ENCODE data around the gene OLIG2. TPM values are rescaled to one million over a fixed set of nuclear protein-coding genes. Genes with fewer than 3 reads are reported as not detected.

OLIG2 gene
- total and polyA plus RNA-seq, 2 experiments from 2014 or later, result 0.15 to 1.4 TPM

DNA sequence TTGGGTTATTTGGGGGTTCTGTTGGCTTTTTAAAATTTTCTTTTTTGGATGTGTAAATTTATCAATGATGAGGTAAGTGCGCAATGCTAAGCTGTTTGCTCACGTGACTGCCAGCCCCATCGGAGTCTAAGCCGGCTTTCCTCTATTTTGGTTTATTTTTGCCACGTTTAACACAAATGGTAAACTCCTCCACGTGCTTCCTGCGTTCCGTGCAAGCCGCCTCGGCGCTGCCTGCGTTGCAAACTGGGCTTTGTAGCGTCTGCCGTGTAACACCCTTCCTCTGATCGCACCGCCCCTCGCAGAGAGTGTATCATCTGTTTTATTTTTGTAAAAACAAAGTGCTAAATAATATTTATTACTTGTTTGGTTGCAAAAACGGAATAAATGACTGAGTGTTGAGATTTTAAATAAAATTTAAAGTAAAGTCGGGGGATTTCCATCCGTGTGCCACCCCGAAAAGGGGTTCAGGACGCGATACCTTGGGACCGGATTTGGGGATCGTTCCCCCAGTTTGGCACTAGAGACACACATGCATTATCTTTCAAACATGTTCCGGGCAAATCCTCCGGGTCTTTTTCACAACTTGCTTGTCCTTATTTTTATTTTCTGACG lies 3.1 kb downstream of the OLIG2 start:
- Mint-ChIP-seq H3K4me3 (peak overlapping the region; percentile 53), H3K27ac (no peak overlapping the region), H3K4me1 (peaks cover 33% of the 10 kb centered on the region), H3K9me3 (peaks cover 3% of the 10 kb centered on the region; the same call in 2 of the 3 replicates), H3K27me3 (ENCODE audit: insufficient read depth, low read depth, poor library complexity) (peaks cover 94% of the 10 kb centered on the region), H3K36me3 (ENCODE audit: low read depth) (no peaks in the 10 kb centered on the region; the same call in 1 of the 3 replicates)
- peak; percentile 46 for DNase-seq (ENCODE audit: low spot score)
- H3K4me3 ChIP-seq, result peak overlapping the region; percentile 64
- H3K27ac ChIP-seq (ENCODE audit: low read depth), result no peak overlapping the region
- H3K4me1 ChIP-seq (ENCODE audit: insufficient read depth), result peaks cover 48% of the 10 kb centered on the region
- H3F3A ChIP-seq (replicated peaks; ENCODE audit: low read depth), result no peaks in the 10 kb centered on the region
- peaks cover 98% of the 10 kb centered on the region for H3K27me3 ChIP-seq (ENCODE audit: insufficient read depth)
- no peak for TF ChIP-seq STAT1 (IDR thresholded peaks at IDR 0.05; ENCODE audit: unreplicated experiment)
- peak; percentile 92 for TF ChIP-seq EZH2 (IDR thresholded peaks at IDR 0.05; ENCODE audit: low read depth, unreplicated experiment)
- TF ChIP-seq, protein P1, sequence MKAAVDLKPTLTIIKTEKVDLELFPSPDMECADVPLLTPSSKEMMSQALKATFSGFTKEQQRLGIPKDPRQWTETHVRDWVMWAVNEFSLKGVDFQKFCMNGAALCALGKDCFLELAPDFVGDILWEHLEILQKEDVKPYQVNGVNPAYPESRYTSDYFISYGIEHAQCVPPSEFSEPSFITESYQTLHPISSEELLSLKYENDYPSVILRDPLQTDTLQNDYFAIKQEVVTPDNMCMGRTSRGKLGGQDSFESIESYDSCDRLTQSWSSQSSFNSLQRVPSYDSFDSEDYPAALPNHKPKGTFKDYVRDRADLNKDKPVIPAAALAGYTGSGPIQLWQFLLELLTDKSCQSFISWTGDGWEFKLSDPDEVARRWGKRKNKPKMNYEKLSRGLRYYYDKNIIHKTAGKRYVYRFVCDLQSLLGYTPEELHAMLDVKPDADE (IDR thresholded peaks at IDR 0.05), result no peak
- no peak for TF ChIP-seq CTCF (conservative IDR thresholded peaks at IDR 0.05; ENCODE audit: low read depth in 2 of 2)
- no peak for TF ChIP-seq ZNF331 (CRISPR knock-in tag; IDR thresholded peaks at IDR 0.05; ENCODE audit: low read depth)
- TF ChIP-seq, protein P2, sequence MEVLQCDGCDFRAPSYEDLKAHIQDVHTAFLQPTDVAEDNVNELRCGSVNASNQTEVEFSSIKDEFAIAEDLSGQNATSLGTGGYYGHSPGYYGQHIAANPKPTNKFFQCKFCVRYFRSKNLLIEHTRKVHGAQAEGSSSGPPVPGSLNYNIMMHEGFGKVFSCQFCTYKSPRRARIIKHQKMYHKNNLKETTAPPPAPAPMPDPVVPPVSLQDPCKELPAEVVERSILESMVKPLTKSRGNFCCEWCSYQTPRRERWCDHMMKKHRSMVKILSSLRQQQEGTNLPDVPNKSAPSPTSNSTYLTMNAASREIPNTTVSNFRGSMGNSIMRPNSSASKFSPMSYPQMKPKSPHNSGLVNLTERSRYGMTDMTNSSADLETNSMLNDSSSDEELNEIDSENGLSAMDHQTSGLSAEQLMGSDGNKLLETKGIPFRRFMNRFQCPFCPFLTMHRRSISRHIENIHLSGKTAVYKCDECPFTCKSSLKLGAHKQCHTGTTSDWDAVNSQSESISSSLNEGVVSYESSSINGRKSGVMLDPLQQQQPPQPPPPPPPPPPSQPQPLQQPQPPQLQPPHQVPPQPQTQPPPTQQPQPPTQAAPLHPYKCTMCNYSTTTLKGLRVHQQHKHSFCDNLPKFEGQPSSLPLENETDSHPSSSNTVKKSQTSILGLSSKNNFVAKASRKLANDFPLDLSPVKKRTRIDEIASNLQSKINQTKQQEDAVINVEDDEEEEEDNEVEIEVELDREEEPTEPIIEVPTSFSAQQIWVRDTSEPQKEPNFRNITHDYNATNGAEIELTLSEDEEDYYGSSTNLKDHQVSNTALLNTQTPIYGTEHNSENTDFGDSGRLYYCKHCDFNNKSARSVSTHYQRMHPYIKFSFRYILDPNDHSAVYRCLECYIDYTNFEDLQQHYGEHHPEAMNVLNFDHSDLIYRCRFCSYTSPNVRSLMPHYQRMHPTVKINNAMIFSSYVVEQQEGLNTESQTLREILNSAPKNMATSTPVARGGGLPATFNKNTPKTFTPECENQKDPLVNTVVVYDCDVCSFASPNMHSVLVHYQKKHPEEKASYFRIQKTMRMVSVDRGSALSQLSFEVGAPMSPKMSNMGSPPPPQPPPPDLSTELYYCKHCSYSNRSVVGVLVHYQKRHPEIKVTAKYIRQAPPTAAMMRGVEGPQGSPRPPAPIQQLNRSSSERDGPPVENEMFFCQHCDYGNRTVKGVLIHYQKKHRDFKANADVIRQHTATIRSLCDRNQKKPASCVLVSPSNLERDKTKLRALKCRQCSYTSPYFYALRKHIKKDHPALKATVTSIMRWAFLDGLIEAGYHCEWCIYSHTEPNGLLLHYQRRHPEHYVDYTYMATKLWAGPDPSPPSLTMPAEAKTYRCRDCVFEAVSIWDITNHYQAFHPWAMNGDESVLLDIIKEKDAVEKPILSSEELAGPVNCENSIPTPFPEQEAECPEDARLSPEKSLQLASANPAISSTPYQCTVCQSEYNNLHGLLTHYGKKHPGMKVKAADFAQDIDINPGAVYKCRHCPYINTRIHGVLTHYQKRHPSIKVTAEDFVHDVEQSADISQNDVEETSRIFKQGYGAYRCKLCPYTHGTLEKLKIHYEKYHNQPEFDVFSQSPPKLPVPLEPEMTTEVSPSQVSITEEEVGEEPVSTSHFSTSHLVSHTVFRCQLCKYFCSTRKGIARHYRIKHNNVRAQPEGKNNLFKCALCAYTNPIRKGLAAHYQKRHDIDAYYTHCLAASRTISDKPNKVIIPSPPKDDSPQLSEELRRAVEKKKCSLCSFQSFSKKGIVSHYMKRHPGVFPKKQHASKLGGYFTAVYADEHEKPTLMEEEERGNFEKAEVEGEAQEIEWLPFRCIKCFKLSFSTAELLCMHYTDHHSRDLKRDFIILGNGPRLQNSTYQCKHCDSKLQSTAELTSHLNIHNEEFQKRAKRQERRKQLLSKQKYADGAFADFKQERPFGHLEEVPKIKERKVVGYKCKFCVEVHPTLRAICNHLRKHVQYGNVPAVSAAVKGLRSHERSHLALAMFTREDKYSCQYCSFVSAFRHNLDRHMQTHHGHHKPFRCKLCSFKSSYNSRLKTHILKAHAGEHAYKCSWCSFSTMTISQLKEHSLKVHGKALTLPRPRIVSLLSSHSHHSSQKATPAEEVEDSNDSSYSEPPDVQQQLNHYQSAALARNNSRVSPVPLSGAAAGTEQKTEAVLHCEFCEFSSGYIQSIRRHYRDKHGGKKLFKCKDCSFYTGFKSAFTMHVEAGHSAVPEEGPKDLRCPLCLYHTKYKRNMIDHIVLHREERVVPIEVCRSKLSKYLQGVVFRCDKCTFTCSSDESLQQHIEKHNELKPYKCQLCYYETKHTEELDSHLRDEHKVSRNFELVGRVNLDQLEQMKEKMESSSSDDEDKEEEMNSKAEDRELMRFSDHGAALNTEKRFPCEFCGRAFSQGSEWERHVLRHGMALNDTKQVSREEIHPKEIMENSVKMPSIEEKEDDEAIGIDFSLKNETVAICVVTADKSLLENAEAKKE (CRISPR knock-in tag; IDR thresholded peaks at IDR 0.05), result no peak
- TF ChIP-seq NANOG (IDR thresholded peaks at IDR 0.05; ENCODE audit: borderline replicate concordance), result no peak
- H3K79me2 ChIP-seq (replicated peaks; ENCODE audit: insufficient read depth), result no peaks in the 10 kb centered on the region
- no peak overlapping the region; the same call in 1 of the 2 replicates for H2AFZ ChIP-seq
- ATAC-seq, result no peak
- H3K4me2 ChIP-seq, result peak overlapping the region; percentile 88
- no peaks in the 10 kb centered on the region for H3K36me3 ChIP-seq (ENCODE audit: insufficient read depth)
- peaks cover 24% of the 10 kb centered on the region for H4K20me1 ChIP-seq (replicated peaks; ENCODE audit: insufficient read depth)
- no peaks in the 10 kb centered on the region for H3K9me2 ChIP-seq (ENCODE audit: insufficient read depth)
